K562 (cell line): Measurements from ENCODE around the gene RPL27A. TPM values are rescaled to one million over a fixed set of nuclear protein-coding genes. Genes with fewer than 3 reads are reported as not detected.

ENCODE experiments used
- ATAC-seq: fragments of 200-7000 bp; cut with Tn5 transposase; 3 replicates; pipeline ENCODE4 v1.9.1; 2020; ENCODE audit warnings: moderate library complexity
- BruUV-seq: library from RNA; stranded (reverse); fragments of 400-500 nt; replicated peaks from 2 replicates; lab custom pipeline; 2021; lab: Mats Ljungman, UMichigan
- CTCF ChIA-PET: fragments of 300-600 bp; formaldehyde crosslinking; extraction: SDS; loops from one replicate; lab custom pipeline; 2021; ENCODE audit warnings: low intra/inter-chr PET ratio; lab: Yijun Ruan, JAX
- POLR2A ChIA-PET: fragments of 300-600, 350-650 bp; sonication (Branson Sonifier 250); formaldehyde crosslinking; extraction: SDS; loops from one replicate; lab custom pipeline; 2021; ENCODE audit warnings: antibody characterized with exemption, inconsistent platforms; lab: Yijun Ruan, JAX
- DNase-seq, 4 experiments: peaks; one replicate each; pipeline versions ENCODE4 v3.0.0 to v3.0.0-alpha.2; 2011 to 2018; ENCODE audit warnings: low spot score in 3 of 4, mixed read lengths in 3 of 4; ENCODE audit errors: extremely low read depth in 1 of 4
- FAIRE-seq: peaks from 2 replicates; lab custom pipeline; 2011; peaks lifted over from hg19 to GRCh38; lab: Jason Lieb, UNC
- H2AFZ ChIP-seq: 2 replicates; pipeline ENCODE4 v1.6.0; 2011; ENCODE audit warnings: low read depth, low read length, control low read depth, inconsistent platforms
- H3K27ac ChIP-seq: fragments of 200-600 bp; 3 replicates; pipeline ENCODE4 v1.8.0; 2011; ENCODE audit warnings: low read depth, mild to moderate bottlenecking, control low read depth, inconsistent platforms, low read length, moderate library complexity, mixed read lengths; ENCODE audit errors: extremely low read depth
- H3K27me3 ChIP-seq, 2 experiments: fragments of 300-600 bp in 1 of 2; 2 replicates in 1 of 2; 3 replicates in 1 of 2; pipeline versions ENCODE4 v1.6.0 to v1.8.0; 2011; ENCODE audit warnings: inconsistent platforms in 2 of 2, low read length in 2 of 2, mild to moderate bottlenecking in 1 of 2, mixed read lengths in 1 of 2, moderate library complexity in 1 of 2; ENCODE audit not compliant: control insufficient read depth in 2 of 2, insufficient read depth in 2 of 2
- H3K36me3 ChIP-seq: fragments of 300-600 bp; 3 replicates; pipeline ENCODE4 v1.8.0; 2011; ENCODE audit warnings: mild to moderate bottlenecking, low read length, inconsistent platforms; ENCODE audit not compliant: control insufficient read depth, insufficient read depth
- H3K4me1 ChIP-seq, 2 experiments: fragments of 200-600 bp in 1 of 2; replicated peaks in 1 of 2; 2 replicates in 1 of 2; 3 replicates in 1 of 2; pipeline versions ENCODE4 v1.5.1 to v1.8.0; 2011; ENCODE audit warnings: inconsistent platforms in 2 of 2, low read length in 2 of 2, mild to moderate bottlenecking in 1 of 2, mixed read lengths in 1 of 2, moderate library complexity in 1 of 2; ENCODE audit not compliant: control insufficient read depth in 2 of 2, insufficient read depth in 2 of 2
- H3K4me2 ChIP-seq: 2 replicates; pipeline ENCODE4 v1.6.1; 2011; ENCODE audit warnings: low read length, control low read depth, inconsistent platforms, mixed read lengths; ENCODE audit not compliant: insufficient read depth
- H3K4me3 ChIP-seq: fragments of 200-600 bp; sonication (generic), shearing (Covaris generic); 2 replicates; pipeline ENCODE4 v1.5.1; 2016; ENCODE audit warnings: control low read depth, inconsistent platforms
- H3K79me2 ChIP-seq: fragments of 200-600 bp; 3 replicates; pipeline ENCODE4 v1.8.0; 2011; ENCODE audit warnings: low read length, inconsistent platforms; ENCODE audit not compliant: control insufficient read depth, insufficient read depth
- H3K9ac ChIP-seq, 2 experiments: 2 replicates each; pipeline versions ENCODE4 v1.6.0 to v1.6.1; 2011; ENCODE audit warnings: low read depth in 2 of 2, low read length in 2 of 2, control low read depth in 1 of 2, inconsistent platforms in 1 of 2, mild to moderate bottlenecking in 1 of 2, mixed read lengths in 1 of 2; ENCODE audit not compliant: insufficient read depth in 1 of 2
- H3K9me1 ChIP-seq: one replicate; pipeline ENCODE4 v1.6.0; 2011; ENCODE audit warnings: inconsistent platforms, mild to moderate bottlenecking, low read length, moderate library complexity; ENCODE audit not compliant: control insufficient read depth, insufficient read depth
- H3K9me3 ChIP-seq: replicated peaks from 2 replicates; pipeline ENCODE4 v1.5.1; 2011; ENCODE audit warnings: low read depth, low read length, inconsistent platforms; ENCODE audit not compliant: control insufficient read depth, insufficient read depth
- H4K20me1 ChIP-seq: replicated peaks from 2 replicates; pipeline ENCODE4 v1.6.1; 2011; ENCODE audit warnings: low read length, inconsistent platforms, mixed read lengths; ENCODE audit not compliant: control insufficient read depth, insufficient read depth
- BRD4 ChIP-seq: fragments of 200-600 bp; sonication (generic); IDR thresholded peaks from 2 replicates; pipeline ENCODE4 v1.6.1; 2017; ENCODE audit warnings: inconsistent platforms
- KHSRP ChIP-seq: fragments of 450-650 bp; IDR thresholded peaks from 2 replicates; pipeline ENCODE4 v1.6.1; 2017
- SIN3A ChIP-seq, 2 experiments: fragments of 150-350 bp in 1 of 2; IDR thresholded peaks; 2 replicates each; pipeline ENCODE4 v1.6.1; 2011 to 2016; ENCODE audit warnings: borderline replicate concordance in 2 of 2, low read depth in 2 of 2, low read length in 2 of 2, mild to moderate bottlenecking in 2 of 2, moderate library complexity in 2 of 2; ENCODE audit not compliant: control insufficient read depth in 1 of 2
- SIX5 ChIP-seq, 2 experiments: IDR thresholded peaks; 2 replicates each; pipeline ENCODE4 v1.6.1; 2011; ENCODE audit warnings: low read length in 2 of 2, borderline replicate concordance in 1 of 2, low read depth in 1 of 2, mild to moderate bottlenecking in 1 of 2, moderate library complexity in 1 of 2; ENCODE audit not compliant: insufficient read depth in 1 of 2
- THRA ChIP-seq: fragments of 450-650 bp; IDR thresholded peaks from 2 replicates; pipeline ENCODE4 v1.6.1; 2017; ENCODE audit warnings: mild to moderate bottlenecking, moderate library complexity
- ZBTB9 ChIP-seq: fragments of 450-650 bp; formaldehyde crosslinking; IDR thresholded peaks from 2 replicates; pipeline ENCODE4 v1.4.0; 2020; ENCODE audit warnings: mild to moderate bottlenecking, moderate library complexity
- ZNF263 ChIP-seq: sonication (generic); formaldehyde crosslinking; IDR thresholded peaks from 2 replicates; pipeline ENCODE4 v1.8.0; 2022; ENCODE audit warnings: mild to moderate bottlenecking, missing genetic modification reagents, borderline replicate concordance
- WGBS: fragments of 100-300 bp; shearing (Covaris generic); methylation state at CpG from one replicate; pipeline ENCODE4 v1.1.6; 2016; ENCODE audit warnings: low coverage, mixed read lengths; ENCODE audit not compliant: insufficient coverage; ENCODE audit errors: missing lambda C conversion rate; 5-methylcytosine and 5-hydroxymethylcytosine counted together
- in situ Hi-C: fragments of 300-500 bp; cut with MboI; formaldehyde crosslinking; loops from 4 replicates; pipeline ENCODE4 v1.15.0; 2018; ENCODE audit warnings: inconsistent platforms, mixed read lengths
- intact Hi-C: fragments of 100-400 bp; cut with micrococcal nuclease; formaldehyde crosslinking; loops from 2 replicates; pipeline ENCODE4 v1.14.2; 2022
- polyA plus RNA-seq, 8 experiments: library from polyadenylated mRNA; depleted of rRNA in 4 of 8; stranded (reverse) in 5 of 8; unstranded in 3 of 8; fragments of >200 nt; fragmentation: Nextera tagmentation in 2 of 8; fragmentation: Illumina TruSeq in 1 of 8; extraction: Ambion mirVana in 2 of 8; extraction: Trizol in 1 of 8; gene quantifications; 2 replicates each; pipeline versions ENCODE4 v1.2.1 to v1.2.3, GENCODE V29; 2011 to 2014; ENCODE audit warnings: inconsistent platforms in 1 of 8, missing spikeins in 1 of 8
- total RNA-seq, 7 experiments: library from RNA; depleted of rRNA in 6 of 7; stranded (reverse); fragments of >200 nt in 6 of 7; fragmentation: Illumina TruSeq in 2 of 7; extraction: Trizol in 2 of 7; gene quantifications; 2 replicates each; pipeline versions ENCODE4 v1.2.1 to v1.2.3, GENCODE V29; 2011 to 2021; ENCODE audit warnings: low replicate concordance in 1 of 7

The RPL27A gene
- total and polyA plus RNA-seq, 9 of the 15 experiments (the other 6 are each of a cell fraction or from before 2014, with no cell fraction given) = 790 to 4,241 (median 2,267) TPM

DNA sequence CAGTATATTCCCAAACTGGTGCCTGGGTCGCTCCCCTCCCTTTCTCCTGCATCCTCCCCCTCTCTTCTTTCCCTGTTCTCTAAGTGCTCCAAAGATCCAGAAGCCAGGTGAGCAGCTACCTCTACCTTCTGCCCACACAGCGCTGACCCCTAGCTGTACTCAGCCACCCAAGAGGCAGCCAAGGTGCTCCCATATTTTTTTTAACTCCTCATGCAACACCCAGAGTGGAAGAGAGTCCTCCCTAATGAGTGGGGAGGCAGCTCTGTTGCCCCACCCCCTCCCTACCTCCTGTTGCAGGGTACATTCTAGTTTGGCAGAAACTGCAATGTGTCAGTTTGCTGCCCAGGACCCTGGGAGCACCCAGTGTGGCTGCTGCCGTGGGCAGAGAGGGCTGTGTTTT, 40.2 kb downstream of the RPL27A start:
- no peak for DNase-seq
- H3K9ac ChIP-seq = peak overlapping the region in 1 of 2 experiments; percentile 18; a peak in 1 of 4 replicates
- TF ChIP-seq KHSRP (no peak), THRA (no peak), ZNF263 (CRISPR knock-in tag) (peak; percentile 77), SIX5 (IDR thresholded peaks at IDR 0.05; ENCODE audit: borderline replicate concordance in 1 of 2, insufficient read depth in 1 of 2, low read depth in 1 of 2, low read length in 2 of 2) (no peak)
- intact Hi-C loops = no loop called here
- H2AFZ ChIP-seq = no peak overlapping the region
- H3K9me3 ChIP-seq = no peaks in the 10 kb centered on the region
- H3K27me3 ChIP-seq = peaks cover 18 to 74% of the 10 kb centered on the region in 2 experiments; a peak in 3 of 5 replicates
- ChIA-PET CTCF (no interaction called here), POLR2A (no interaction called here)
- no peak overlapping the region for H3K4me2 ChIP-seq
- H3K36me3 ChIP-seq = no peaks in the 10 kb centered on the region
- H3K79me2 ChIP-seq = no peaks in the 10 kb centered on the region
- peaks cover 3% of the 10 kb centered on the region for H3K9me1 ChIP-seq
- FAIRE-seq = no peak
- H3K4me3 ChIP-seq = no peak overlapping the region
- H3K27ac ChIP-seq = no peak overlapping the region
- in situ Hi-C loops = no loop called here
- 4% methylated on average over 2 of the region's 3 CpGs for WGBS
- no peak for ATAC-seq
- no TSS peak for BruUV-seq
- H4K20me1 ChIP-seq = no peaks in the 10 kb centered on the region
- peaks cover 0 to 5% of the 10 kb centered on the region in 2 experiments; a peak in 1 of 5 replicates for H3K4me1 ChIP-seq

- ATAC-seq (no peak), DNase-seq (no peak), FAIRE-seq (no peak)
- CTCF ChIA-PET = no interaction called here
- Histone ChIP-seq H4K20me1 (no peaks in the 10 kb centered on the region), H3K79me2 (no peaks in the 10 kb centered on the region), H3K9ac (no peak overlapping the region), H3K4me3 (no peak overlapping the region), H3K9me3 (no peaks in the 10 kb centered on the region), H3K4me1 (no peaks in the 10 kb centered on the region; a peak in 1 of 5 replicates), H2AFZ (no peak overlapping the region), H3K4me2 (no peak overlapping the region), H3K9me1 (peaks cover 3% of the 10 kb centered on the region), H3K27ac (no peak overlapping the region), H3K36me3 (no peaks in the 10 kb centered on the region), H3K27me3 (peaks cover 18 to 69% of the 10 kb centered on the region in 2 experiments; a peak in 3 of 5 replicates)
- WGBS = 14% methylated on average over 7 of the region's 7 CpGs
- no TSS peak for BruUV-seq
- no peak for TF ChIP-seq BRD4
- TF ChIP-seq ZBTB9 (CRISPR knock-in tag) = no peak
- no peak for TF ChIP-seq SIN3A (IDR thresholded peaks at IDR 0.05; ENCODE audit: borderline replicate concordance in 2 of 2, control insufficient read depth in 1 of 2, low read depth in 2 of 2, low read length in 2 of 2)
- in situ Hi-C loops (no loop called here), intact Hi-C loops (no loop called here)
- POLR2A ChIA-PET = no interaction called here
Measured at GRCh38 chr11:8723711-8724110, 41.1 kb downstream of the RPL27A start.
